H9 (cell line): ENCODE results near the gene SPECC1L. TPM values are rescaled to one million over a fixed set of nuclear protein-coding genes. Genes with fewer than 3 reads are reported as not detected.

ENCODE experiments used
- DNase-seq: peaks from one replicate; pipeline ENCODE4 v3.0.0-alpha.2; 2017
- H2AFZ ChIP-seq: one replicate; pipeline ENCODE4 v1.6.1; 2013; ENCODE audit warnings: mild to moderate bottlenecking, low read length, control low read depth, moderate library complexity
- H2AK5ac ChIP-seq: 2 replicates; pipeline ENCODE4 v1.6.1; 2013; ENCODE audit warnings: low read length, control low read depth, mixed read lengths; ENCODE audit not compliant: insufficient read length
- H2BK120ac ChIP-seq: one replicate; pipeline ENCODE4 v1.6.1; 2013; ENCODE audit warnings: low read depth, mild to moderate bottlenecking, low read length, control low read depth, inconsistent platforms; ENCODE audit not compliant: poor library complexity, severe bottlenecking
- H2BK12ac ChIP-seq: 2 replicates; pipeline ENCODE4 v1.6.1; 2013; ENCODE audit warnings: low read length, control low read depth, mixed read lengths, low read depth; ENCODE audit not compliant: insufficient read length
- H2BK15ac ChIP-seq: 2 replicates; pipeline ENCODE4 v1.6.1; 2013; ENCODE audit warnings: low read depth, low read length, control low read depth
- H2BK20ac ChIP-seq: one replicate; pipeline ENCODE4 v1.6.1; 2013; ENCODE audit warnings: low read depth, mild to moderate bottlenecking, low read length, control low read depth, inconsistent platforms; ENCODE audit not compliant: poor library complexity, severe bottlenecking
- H2BK5ac ChIP-seq: 2 replicates; pipeline ENCODE4 v1.6.1; 2013; ENCODE audit warnings: low read length, control low read depth, mixed read lengths; ENCODE audit not compliant: insufficient read length
- H3K14ac ChIP-seq: 2 replicates; pipeline ENCODE4 v1.6.1; 2013; ENCODE audit warnings: low read length, control low read depth; ENCODE audit not compliant: insufficient read depth
- H3K18ac ChIP-seq: 2 replicates; pipeline ENCODE4 v1.6.1; 2013; ENCODE audit warnings: low read depth, mild to moderate bottlenecking, mixed read lengths, low read length, control low read depth; ENCODE audit not compliant: insufficient read length
- H3K23ac ChIP-seq: 2 replicates; pipeline ENCODE4 v1.6.1; 2013; ENCODE audit warnings: low read length, control low read depth, mixed read lengths, low read depth; ENCODE audit not compliant: insufficient read length
- H3K23me2 ChIP-seq: 2 replicates; pipeline ENCODE4 v1.6.1; 2013; ENCODE audit warnings: low read depth, mild to moderate bottlenecking, mixed read lengths, low read length, control low read depth; ENCODE audit not compliant: insufficient read length, poor library complexity, severe bottlenecking
- H3K27ac ChIP-seq: 2 replicates; pipeline ENCODE4 v1.5.1; 2013; ENCODE audit warnings: low read length, control low read depth, mixed read lengths, low read depth; ENCODE audit not compliant: insufficient read length
- H3K27me3 ChIP-seq: 2 replicates; pipeline ENCODE4 v1.6.1; 2013; ENCODE audit warnings: low read length, control low read depth, inconsistent platforms; ENCODE audit not compliant: insufficient read depth
- H3K4ac ChIP-seq: 2 replicates; pipeline ENCODE4 v1.6.1; 2013; ENCODE audit warnings: low read depth, mild to moderate bottlenecking, control low read depth, inconsistent platforms, low read length, moderate library complexity
- H3K4me1 ChIP-seq: 2 replicates; pipeline ENCODE4 v1.6.1; 2013; ENCODE audit warnings: low read length, control low read depth, inconsistent platforms; ENCODE audit not compliant: insufficient read depth
- H3K4me2 ChIP-seq: 2 replicates; pipeline ENCODE4 v1.6.1; 2013; ENCODE audit warnings: low read length, control low read depth, mixed read lengths; ENCODE audit not compliant: insufficient read length, insufficient read depth
- H3K56ac ChIP-seq: 2 replicates; pipeline ENCODE4 v1.6.1; 2013; ENCODE audit warnings: low read depth, mild to moderate bottlenecking, mixed read lengths, low read length, control low read depth; ENCODE audit not compliant: insufficient read length
- H3K79me1 ChIP-seq: 2 replicates; pipeline ENCODE4 v1.6.1; 2013; ENCODE audit warnings: low read depth, mild to moderate bottlenecking, moderate library complexity, low read length, control low read depth, inconsistent platforms; ENCODE audit not compliant: insufficient read depth, poor library complexity, severe bottlenecking
- H3K79me2 ChIP-seq: 2 replicates; pipeline ENCODE4 v1.6.1; 2013; ENCODE audit warnings: low read length, control low read depth, inconsistent platforms; ENCODE audit not compliant: insufficient read depth
- H3K9ac ChIP-seq: 2 replicates; pipeline ENCODE4 v1.6.1; 2013; ENCODE audit warnings: low read length, control low read depth, mixed read lengths; ENCODE audit not compliant: insufficient read length; ENCODE audit errors: extremely low read depth
- H3K9me3 ChIP-seq: one replicate; pipeline ENCODE4 v1.6.1; 2013; ENCODE audit warnings: low read depth, low read length, inconsistent platforms; ENCODE audit not compliant: control insufficient read depth
- H3T11ph ChIP-seq: one replicate; pipeline ENCODE4 v1.6.1; 2013; ENCODE audit warnings: mild to moderate bottlenecking, low read length, control low read depth, inconsistent platforms
- H4K20me1 ChIP-seq: one replicate; pipeline ENCODE4 v1.6.1; 2013; ENCODE audit not compliant: control insufficient read depth, insufficient read length, insufficient read depth
- H4K5ac ChIP-seq: 2 replicates; pipeline ENCODE4 v1.6.1; 2013; ENCODE audit warnings: low read depth, mild to moderate bottlenecking, mixed read lengths, low read length, control low read depth; ENCODE audit not compliant: insufficient read length
- H4K8ac ChIP-seq: replicated peaks from 2 replicates; pipeline ENCODE4 v1.6.1; 2013; ENCODE audit warnings: low read length, control low read depth, mixed read lengths, low read depth; ENCODE audit not compliant: insufficient read length
- H4K91ac ChIP-seq: 2 replicates; pipeline ENCODE4 v1.6.1; 2013; ENCODE audit warnings: low read depth, mild to moderate bottlenecking, moderate library complexity, mixed read lengths, low read length, control low read depth; ENCODE audit not compliant: insufficient read length
- H3K27ac Mint-ChIP-seq, 3 experiments: 2 replicates in 2 of 3; 3 replicates in 1 of 3; pipeline ENCODE4 v1.8.0; 2020 to 2021; ENCODE audit warnings: mixed read lengths in 3 of 3, mild to moderate bottlenecking in 1 of 3, moderate library complexity in 1 of 3
- H3K27me3 Mint-ChIP-seq: 2 replicates; pipeline ENCODE4 v1.8.0; 2021; ENCODE audit warnings: low read depth, mild to moderate bottlenecking, moderate library complexity, mixed read lengths
- H3K36me3 Mint-ChIP-seq, 3 experiments: 2 replicates in 2 of 3; 3 replicates in 1 of 3; pipeline ENCODE4 v1.8.0; 2020 to 2021; ENCODE audit warnings: low read depth in 3 of 3, mixed read lengths in 3 of 3; ENCODE audit not compliant: insufficient read depth in 1 of 3
- H3K4me1 Mint-ChIP-seq, 2 experiments: 2 replicates each; pipeline ENCODE4 v1.8.0; 2020; ENCODE audit warnings: mixed read lengths in 2 of 2
- H3K4me3 Mint-ChIP-seq, 2 experiments: 2 replicates in 1 of 2; 3 replicates in 1 of 2; pipeline ENCODE4 v1.8.0; 2020 to 2021; ENCODE audit warnings: mild to moderate bottlenecking in 2 of 2, mixed read lengths in 2 of 2, moderate library complexity in 1 of 2
- H3K9me3 Mint-ChIP-seq, 2 experiments: 2 replicates in 1 of 2; 3 replicates in 1 of 2; pipeline ENCODE4 v1.8.0; 2020; ENCODE audit warnings: mild to moderate bottlenecking in 2 of 2, mixed read lengths in 2 of 2, moderate library complexity in 1 of 2
- WGBS: extraction: QIAGEN DNeasy Blood & Tissue Kit; methylation state at CpG from one replicate; pipeline ENCODE4 v1.1.7; 2013; ENCODE audit warnings: missing lambda C conversion rate, low lambda C conversion rate, mixed read lengths; ENCODE audit not compliant: insufficient read length; ENCODE audit errors: extremely low coverage; 5-methylcytosine and 5-hydroxymethylcytosine counted together
- total RNA-seq: library from RNA; stranded (reverse); gene quantifications from 2 replicates; pipeline ENCODE4 v1.2.1, GENCODE V29; 2021
- TF ChIP-seq, protein P1 (sequence below): fragments of 200-600 bp; sonication (generic); conservative IDR thresholded peaks from 3 replicates; pipeline ENCODE4 v1.8.0; 2021; ENCODE audit warnings: antibody characterized with exemption, mild to moderate bottlenecking

Gene SPECC1L
- total RNA-seq, 1 experiment from 2014 or later, result 57.1 TPM

DNA sequence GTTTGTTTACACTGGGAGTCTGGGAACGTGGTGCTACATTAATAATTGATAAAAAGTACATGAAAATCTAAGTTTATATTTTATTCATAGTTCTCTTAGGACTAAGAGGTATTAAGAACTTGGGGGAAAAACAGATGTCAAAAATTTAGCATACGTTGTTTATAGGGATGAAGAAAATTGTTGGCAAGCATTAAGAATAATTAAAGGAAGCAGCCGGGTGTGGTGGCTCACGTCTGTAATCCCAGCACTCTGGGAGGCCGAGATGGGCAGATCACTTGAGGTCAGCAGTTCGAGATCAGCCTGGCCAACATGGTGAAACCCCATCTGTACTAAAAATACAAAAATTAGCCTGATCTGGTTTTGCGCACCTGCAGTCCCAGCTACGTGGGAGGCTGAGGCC lies 96.1 kb downstream of the SPECC1L start:
- no peak overlapping the region for H3K14ac ChIP-seq
- Mint-ChIP-seq H3K9me3 (no peaks in the 10 kb centered on the region), H3K27me3 (no peaks in the 10 kb centered on the region), H3K4me3 (no peak overlapping the region), H3K27ac (no peak overlapping the region; a peak in 1 of 7 replicates), H3K4me1 (no peaks in the 10 kb centered on the region), H3K36me3 (peaks cover 37 to 76% (median 73%) of the 10 kb centered on the region in 3 experiments)
- no peak overlapping the region for H4K8ac ChIP-seq
- TF ChIP-seq, protein P1, sequence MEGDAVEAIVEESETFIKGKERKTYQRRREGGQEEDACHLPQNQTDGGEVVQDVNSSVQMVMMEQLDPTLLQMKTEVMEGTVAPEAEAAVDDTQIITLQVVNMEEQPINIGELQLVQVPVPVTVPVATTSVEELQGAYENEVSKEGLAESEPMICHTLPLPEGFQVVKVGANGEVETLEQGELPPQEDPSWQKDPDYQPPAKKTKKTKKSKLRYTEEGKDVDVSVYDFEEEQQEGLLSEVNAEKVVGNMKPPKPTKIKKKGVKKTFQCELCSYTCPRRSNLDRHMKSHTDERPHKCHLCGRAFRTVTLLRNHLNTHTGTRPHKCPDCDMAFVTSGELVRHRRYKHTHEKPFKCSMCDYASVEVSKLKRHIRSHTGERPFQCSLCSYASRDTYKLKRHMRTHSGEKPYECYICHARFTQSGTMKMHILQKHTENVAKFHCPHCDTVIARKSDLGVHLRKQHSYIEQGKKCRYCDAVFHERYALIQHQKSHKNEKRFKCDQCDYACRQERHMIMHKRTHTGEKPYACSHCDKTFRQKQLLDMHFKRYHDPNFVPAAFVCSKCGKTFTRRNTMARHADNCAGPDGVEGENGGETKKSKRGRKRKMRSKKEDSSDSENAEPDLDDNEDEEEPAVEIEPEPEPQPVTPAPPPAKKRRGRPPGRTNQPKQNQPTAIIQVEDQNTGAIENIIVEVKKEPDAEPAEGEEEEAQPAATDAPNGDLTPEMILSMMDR, result no peak
- H3K27me3 ChIP-seq, result no peaks in the 10 kb centered on the region
- H3T11ph ChIP-seq, result no peak overlapping the region
- H4K91ac ChIP-seq, result no peak overlapping the region
- no peak overlapping the region for H3K56ac ChIP-seq
- no peak for DNase-seq
- no peak overlapping the region for H3K4ac ChIP-seq
- H2AK5ac ChIP-seq, result no peak overlapping the region
- H2BK15ac ChIP-seq, result no peak overlapping the region
- no peaks in the 10 kb centered on the region for H3K4me1 ChIP-seq
- H3K23me2 ChIP-seq, result no peaks in the 10 kb centered on the region
- no peak overlapping the region for H4K5ac ChIP-seq
- no peak overlapping the region for H3K27ac ChIP-seq
- H3K23ac ChIP-seq, result no peak overlapping the region
- H3K18ac ChIP-seq, result no peak overlapping the region
- H3K9ac ChIP-seq, result no peak overlapping the region
- no peak overlapping the region for H2BK12ac ChIP-seq
- no peaks in the 10 kb centered on the region for H4K20me1 ChIP-seq
- no peak overlapping the region for H3K4me2 ChIP-seq
- H3K9me3 ChIP-seq, result no peaks in the 10 kb centered on the region
- no peak overlapping the region for H2BK5ac ChIP-seq
- no peak overlapping the region for H2AFZ ChIP-seq
- H3K79me2 ChIP-seq, result no peaks in the 10 kb centered on the region
- no peak overlapping the region for H2BK120ac ChIP-seq
- H3K79me1 ChIP-seq, result no peaks in the 10 kb centered on the region
- WGBS, result no CpG with 5 or more reads among the region's 8 CpGs
- no peak overlapping the region for H2BK20ac ChIP-seq
